Endothelial cell of umbilical vein (primary cell): ENCODE results near the gene MGST1. TPM values are rescaled to one million over a fixed set of nuclear protein-coding genes. Genes with fewer than 3 reads are reported as not detected.

Experiments
- BruUV-seq: library from RNA; stranded (reverse); fragments of 400-500 nt; replicated peaks from 2 replicates; lab custom pipeline; 2021; lab: Mats Ljungman, UMichigan
- CTCF ChIA-PET: fragments of 300-600, 350-600 bp; sonication (Branson Sonifier 250); formaldehyde crosslinking; loops from one replicate; lab custom pipeline; 2021; ENCODE audit warnings: antibody characterized with exemption, inconsistent platforms; lab: Charles Lee
- POLR2A ChIA-PET: fragments of 300-600, 350-600 bp; sonication (Branson Sonifier 250); formaldehyde crosslinking; loops from one replicate; lab custom pipeline; 2021; ENCODE audit warnings: antibody characterized with exemption, inconsistent platforms; lab: Charles Lee
- DNase-seq: peaks from one replicate; pipeline ENCODE4 v3.0.0-alpha.2; 2011; ENCODE audit warnings: low read depth, low spot score
- FAIRE-seq: peaks from 2 replicates; lab custom pipeline; 2011; peaks lifted over from hg19 to GRCh38; lab: Jason Lieb, UNC
- H2AFZ ChIP-seq: 2 replicates; pipeline ENCODE4 v1.6.0; 2012; ENCODE audit warnings: low read depth, low read length, control low read depth, inconsistent platforms
- H3K27ac ChIP-seq: 2 replicates; pipeline ENCODE4 v1.5.1; 2011; ENCODE audit warnings: low read depth, mild to moderate bottlenecking, control low read depth, low read length, moderate library complexity; ENCODE audit not compliant: insufficient read depth
- H3K27me3 ChIP-seq, 2 experiments: 2 replicates each; pipeline versions ENCODE4 v1.6.0 to v1.6.1; 2011; ENCODE audit warnings: low read length in 2 of 2, mixed read lengths in 1 of 2; ENCODE audit not compliant: control insufficient read depth in 2 of 2, insufficient read depth in 2 of 2
- H3K36me3 ChIP-seq, 2 experiments: 2 replicates in 1 of 2; 3 replicates in 1 of 2; pipeline ENCODE4 v1.5.1; 2011; ENCODE audit warnings: low read length in 2 of 2, mild to moderate bottlenecking in 1 of 2, moderate library complexity in 1 of 2; ENCODE audit not compliant: control insufficient read depth in 2 of 2, insufficient read depth in 2 of 2; ENCODE audit errors: extremely low read depth in 1 of 2
- H3K4me1 ChIP-seq: 3 replicates; pipeline ENCODE4 v1.5.1; 2011; ENCODE audit warnings: mild to moderate bottlenecking, low read length; ENCODE audit not compliant: control insufficient read depth, insufficient read depth; ENCODE audit errors: extremely low read depth
- H3K4me2 ChIP-seq: 2 replicates; pipeline ENCODE4 v1.6.1; 2011; ENCODE audit warnings: low read length, control low read depth, mixed read lengths; ENCODE audit not compliant: insufficient read depth
- H3K4me3 ChIP-seq, 3 experiments: fragments of 200-600 bp in 1 of 3; sonication (generic), shearing (Covaris generic) in 1 of 3; replicated peaks in 1 of 3; 2 replicates each; pipeline ENCODE4 v1.5.1; 2011 to 2016; ENCODE audit warnings: control low read depth in 3 of 3, low read length in 3 of 3, mild to moderate bottlenecking in 2 of 3, inconsistent platforms in 1 of 3, low read depth in 1 of 3, moderate library complexity in 1 of 3; ENCODE audit not compliant: insufficient read depth in 1 of 3
- H3K79me2 ChIP-seq: 2 replicates; pipeline ENCODE4 v1.6.0; 2012; ENCODE audit warnings: low read length, inconsistent platforms; ENCODE audit not compliant: control insufficient read depth, insufficient read depth
- H3K9ac ChIP-seq: replicated peaks from 2 replicates; pipeline ENCODE3; 2011; ENCODE audit warnings: low read length, control low read depth; ENCODE audit not compliant: insufficient read depth; ENCODE audit errors: extremely low read depth
- H3K9me1 ChIP-seq: replicated peaks from 3 replicates; pipeline ENCODE4 v1.6.0; 2011; ENCODE audit warnings: mild to moderate bottlenecking, low read length; ENCODE audit not compliant: control insufficient read depth, insufficient read depth; ENCODE audit errors: extremely low read depth
- H3K9me3 ChIP-seq: replicated peaks from 2 replicates; pipeline ENCODE4 v1.5.1; 2012; ENCODE audit warnings: low read length, inconsistent platforms; ENCODE audit not compliant: control insufficient read depth, insufficient read depth
- H4K20me1 ChIP-seq: replicated peaks from 2 replicates; pipeline ENCODE3; 2011; ENCODE audit warnings: mild to moderate bottlenecking, low read length; ENCODE audit not compliant: control insufficient read depth, insufficient read depth; ENCODE audit errors: extremely low read depth
- CTCF ChIP-seq, 2 donors: IDR thresholded peaks; 1 replicate in 1 of 2; 2 replicates in 1 of 2; pipeline ENCODE4 v1.5.1; 2011; ENCODE audit warnings: low read length in 2 of 2, mild to moderate bottlenecking in 2 of 2, moderate library complexity in 2 of 2, control low read depth in 1 of 2, inconsistent platforms in 1 of 2, low read depth in 1 of 2; ENCODE audit not compliant: insufficient read depth in 1 of 2; ENCODE audit errors: extremely low read depth in 1 of 2
- EZH2 ChIP-seq: IDR thresholded peaks from 2 replicates; pipeline ENCODE4 v1.6.1; 2012; ENCODE audit warnings: borderline replicate concordance, low read depth, mild to moderate bottlenecking, moderate library complexity, low read length, inconsistent platforms; ENCODE audit not compliant: severe bottlenecking
- FOS ChIP-seq: IDR thresholded peaks from 2 replicates; pipeline ENCODE4 v1.6.1; 2011; ENCODE audit warnings: mild to moderate bottlenecking, low read length, moderate library complexity, borderline replicate concordance; ENCODE audit not compliant: insufficient read depth
- GATA2 ChIP-seq: IDR thresholded peaks from 2 replicates; pipeline ENCODE4 v1.7.0; 2011; ENCODE audit warnings: low read depth, mild to moderate bottlenecking, moderate library complexity, mixed read lengths, low read length; ENCODE audit not compliant: insufficient read length, insufficient read depth
- JUN ChIP-seq: IDR thresholded peaks from 2 replicates; pipeline ENCODE4 v1.6.1; 2011; ENCODE audit warnings: borderline replicate concordance, low read depth; ENCODE audit not compliant: insufficient read length, insufficient read depth
- MAX ChIP-seq: IDR thresholded peaks from 2 replicates; pipeline ENCODE4 v1.6.1; 2011; ENCODE audit not compliant: insufficient read depth, insufficient read length
- MYC ChIP-seq: IDR thresholded peaks from one replicate; pipeline ENCODE4 v1.6.1; 2011; ENCODE audit warnings: mild to moderate bottlenecking, low read depth, low read length
- POLR2A ChIP-seq: IDR thresholded peaks from 2 replicates; pipeline ENCODE4 v1.6.1; 2012; ENCODE audit warnings: low read depth, mild to moderate bottlenecking, control low read depth, low read length
- POLR2AphosphoS5 ChIP-seq: IDR thresholded peaks from 2 replicates; pipeline ENCODE4 v1.6.1; 2012; ENCODE audit warnings: low read depth, mild to moderate bottlenecking, control low read depth, low read length, moderate library complexity; ENCODE audit not compliant: insufficient read depth
- dilution Hi-C: fragments of 300-500 bp; cut with MboI; formaldehyde crosslinking; loops from one replicate; pipeline ENCODE4 v1.15.0; 2019; ENCODE audit warnings: low sequenced_read_pairs; ENCODE audit not compliant: extremely low pct_ligation_motif_present
- intact Hi-C: fragments of 100-400 bp; cut with micrococcal nuclease; formaldehyde crosslinking; loops from one replicate; pipeline ENCODE4 v1.10.0; 2022
- polyA plus RNA-seq, 4 experiments: library from polyadenylated mRNA; depleted of rRNA in 3 of 4; stranded (reverse) in 3 of 4; unstranded in 1 of 4; fragments of >200 nt; gene quantifications; 2 replicates each; pipeline versions ENCODE4 v1.2.1 to v1.2.3, GENCODE V29; 2011 to 2012; ENCODE audit warnings: missing spikeins in 1 of 4
- total RNA-seq: library from RNA; stranded (reverse); gene quantifications from 2 replicates; pipeline ENCODE4 v1.2.3, GENCODE V29; 2021

Gene MGST1
- total and polyA plus RNA-seq, 2 donors (not counting 3 experiments of a cell fraction or from before 2014, with no cell fraction given): 131 to 170 TPM

GRCh38 chr12:16389594-16389993 lies 42.1 kb downstream of the MGST1 start:
- H4K20me1 ChIP-seq: no peaks in the 10 kb centered on the region
- no peaks in the 10 kb centered on the region for H3K27me3 ChIP-seq
- H3K36me3 ChIP-seq: no peaks in the 10 kb centered on the region
- CTCF ChIA-PET: interaction anchor here (2.3 kb wide), 1 partner anchor 1252 kb away, joined by 11 read pairs; no protein-coding TSS in a partner anchor
- no peak overlapping the region for H3K4me2 ChIP-seq
- FAIRE-seq: no peak
- BruUV-seq: no TSS peak
- H3K9me3 ChIP-seq: no peaks in the 10 kb centered on the region
- H3K4me1 ChIP-seq: no peaks in the 10 kb centered on the region
- dilution Hi-C loops: no loop called here
- no peak overlapping the region for H3K9ac ChIP-seq
- no peak overlapping the region for H3K4me3 ChIP-seq
- H3K79me2 ChIP-seq: no peaks in the 10 kb centered on the region
- POLR2A ChIA-PET: no interaction called here
- no peak overlapping the region for H3K27ac ChIP-seq
- no peaks in the 10 kb centered on the region for H3K9me1 ChIP-seq
- no peak for TF ChIP-seq GATA2
- no peak for TF ChIP-seq POLR2AphosphoS5
- TF ChIP-seq EZH2: no peak
- TF ChIP-seq CTCF (IDR thresholded peaks at IDR 0.05; ENCODE audit: extremely low read depth in 1 of 2, insufficient read depth in 1 of 2, low read depth in 1 of 2, low read length in 2 of 2): no peak
- TF ChIP-seq POLR2A: no peak
- no peak for TF ChIP-seq MAX
- no peak for TF ChIP-seq FOS
- no peak for TF ChIP-seq JUN
- no peak for TF ChIP-seq MYC
- no peak for DNase-seq
- intact Hi-C loops: loop anchor here (5.0 kb wide), 1 partner anchor 1603 kb away; no protein-coding TSS in a partner anchor
- no peak overlapping the region for H2AFZ ChIP-seq
